Measurements from ENCODE around the gene TCP11.

- TF ChIP-seq, protein P1, sequence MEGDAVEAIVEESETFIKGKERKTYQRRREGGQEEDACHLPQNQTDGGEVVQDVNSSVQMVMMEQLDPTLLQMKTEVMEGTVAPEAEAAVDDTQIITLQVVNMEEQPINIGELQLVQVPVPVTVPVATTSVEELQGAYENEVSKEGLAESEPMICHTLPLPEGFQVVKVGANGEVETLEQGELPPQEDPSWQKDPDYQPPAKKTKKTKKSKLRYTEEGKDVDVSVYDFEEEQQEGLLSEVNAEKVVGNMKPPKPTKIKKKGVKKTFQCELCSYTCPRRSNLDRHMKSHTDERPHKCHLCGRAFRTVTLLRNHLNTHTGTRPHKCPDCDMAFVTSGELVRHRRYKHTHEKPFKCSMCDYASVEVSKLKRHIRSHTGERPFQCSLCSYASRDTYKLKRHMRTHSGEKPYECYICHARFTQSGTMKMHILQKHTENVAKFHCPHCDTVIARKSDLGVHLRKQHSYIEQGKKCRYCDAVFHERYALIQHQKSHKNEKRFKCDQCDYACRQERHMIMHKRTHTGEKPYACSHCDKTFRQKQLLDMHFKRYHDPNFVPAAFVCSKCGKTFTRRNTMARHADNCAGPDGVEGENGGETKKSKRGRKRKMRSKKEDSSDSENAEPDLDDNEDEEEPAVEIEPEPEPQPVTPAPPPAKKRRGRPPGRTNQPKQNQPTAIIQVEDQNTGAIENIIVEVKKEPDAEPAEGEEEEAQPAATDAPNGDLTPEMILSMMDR (IDR thresholded peaks at IDR 0.05; ENCODE audit: low read depth, low read length, poor library complexity, severe bottlenecking), result no peak
- TF ChIP-seq EZH2phosphoT487 (IDR thresholded peaks at IDR 0.05; ENCODE audit: borderline replicate concordance, low read length), result no peak
These were observed 1.7 kb upstream of the TCP11 start for GRCh38 chr6:35142588-35143569.

All from DOHH2 (cell line).